Gastroesophageal sphincter (tissue), 4 donors: Measurements from ENCODE around the gene COX14. TPM values are rescaled to one million over a fixed set of nuclear protein-coding genes. Genes with fewer than 3 reads are reported as not detected.
A peak's percentile ranks its signal among the peaks of the same experiment; 100 is the strongest.

Experiments
- ATAC-seq: fragments of 150-250 bp; one replicate; pipeline ENCODE4 v1.9.1; 2016; ENCODE audit warnings: mild to moderate bottlenecking, moderate library complexity
- H3K27ac ChIP-seq, 4 donors: fragments of 200-600 bp; sonication (generic) in 3 of 4; 1 replicate in 3 of 4; 2 replicates in 1 of 4; pipeline ENCODE4 v1.5.1; 2016 to 2019
- H3K27me3 ChIP-seq: fragments of 200-600 bp; sonication (generic); one replicate; pipeline ENCODE4 v1.5.1; 2019
- H3K36me3 ChIP-seq, 2 donors: fragments of 200-600 bp; sonication (generic); one replicate each; pipeline ENCODE4 v1.5.1; 2019; ENCODE audit warnings: control low read depth in 1 of 2
- H3K4me1 ChIP-seq, 3 donors: fragments of 200-600 bp; sonication (generic); 1 replicate in 2 of 3; 2 replicates in 1 of 3; pipeline ENCODE4 v1.5.1; 2016 to 2019; ENCODE audit warnings: control low read depth in 2 of 3
- H3K4me3 ChIP-seq, 2 donors: fragments of 200-600 bp; sonication (generic); one replicate each; pipeline ENCODE4 v1.5.1; 2019; ENCODE audit warnings: mild to moderate bottlenecking in 1 of 2, moderate library complexity in 1 of 2
- H3K9me3 ChIP-seq, 3 donors: fragments of 200-600 bp; sonication (generic); one replicate each; pipeline ENCODE4 v1.5.1; 2017 to 2019; ENCODE audit warnings: control low read depth in 2 of 3
- CTCF ChIP-seq, 4 experiments: fragments of 200-600 bp in 2 of 4; fragments of 450-650 bp in 2 of 4; sonication (generic) in 1 of 4; IDR thresholded peaks; one replicate each; pipeline ENCODE4 v1.5.1; 2017 to 2019; ENCODE audit warnings: antibody characterized with exemption in 4 of 4, mild to moderate bottlenecking in 2 of 4, moderate library complexity in 2 of 4
- EP300 ChIP-seq: sonication (generic); formaldehyde crosslinking; IDR thresholded peaks from one replicate; pipeline ENCODE4 v1.6.1; 2017; ENCODE audit warnings: antibody characterized with exemption, mild to moderate bottlenecking
- POLR2A ChIP-seq, 2 donors: fragments of 450-650 bp; IDR thresholded peaks; one replicate each; pipeline ENCODE4 v1.6.1; 2017; ENCODE audit warnings: antibody characterized with exemption in 2 of 2, mild to moderate bottlenecking in 2 of 2, moderate library complexity in 1 of 2
- POLR2AphosphoS5 ChIP-seq: sonication (generic); formaldehyde crosslinking; IDR thresholded peaks from one replicate; pipeline ENCODE4 v1.6.1; 2017; ENCODE audit warnings: antibody characterized with exemption
- WGBS, 2 donors: methylation state at CpG; one replicate each; pipeline ENCODE4 v1.1.5; 2018; ENCODE audit warnings: low coverage in 1 of 2; 5-methylcytosine and 5-hydroxymethylcytosine counted together
- total RNA-seq, 4 donors: library from RNA; depleted of rRNA; stranded (reverse); fragments of >200 nt; gene quantifications; one replicate each; pipeline ENCODE4 v1.1.0, GENCODE V29; 2016

COX14 gene
- total RNA-seq, 4 donors from 2014 or later = 66.1 to 111 (median 81.0) TPM

GRCh38 chr12:50084775-50085614, 27.0 kb upstream of the COX14 start, which contains the start of gene SMARCD1:
TSS of gene SMARCD1 (plus strand) at chr12:50085342. CDS start at chr12:50085370, 28 bp downstream.
- Histone ChIP-seq H3K27me3 (no peaks in the 10 kb centered on the region), H3K27ac (peak within 1 kb of the TSS; percentile 89 to 99 (median 94)), H3K9me3 (no peaks in the 10 kb centered on the region), H3K36me3 (peaks cover 2 to 36% of the 10 kb centered on the region in 2 donors), H3K4me1 (peaks cover 0 to 51% (median 0%) of the 10 kb centered on the region in 3 donors), H3K4me3 (peak within 1 kb of the TSS; percentile 58 to 73)
- 0% methylated on average over 3 to 13 of the region's 69 CpGs for WGBS, 2 donors
- TF ChIP-seq POLR2AphosphoS5 = peak; percentile 15
- TF ChIP-seq POLR2A (IDR thresholded peaks at IDR 0.05) = peak; percentile 31 to 43
- TF ChIP-seq CTCF (IDR thresholded peaks at IDR 0.05) = peak in 2 of 4 experiments; percentile 13 to 77
- no peak for TF ChIP-seq EP300
- ATAC-seq = peak; percentile 93

GRCh38 chr12:50085615-50086072, 26.4 kb upstream of the COX14 start:
- Histone ChIP-seq H3K4me1 (peaks cover 0 to 51% (median 0%) of the 10 kb centered on the region in 3 donors), H3K36me3 (peaks cover 2 to 42% of the 10 kb centered on the region in 2 donors), H3K9me3 (no peaks in the 10 kb centered on the region), H3K27me3 (no peaks in the 10 kb centered on the region), H3K4me3 (peak overlapping the region; percentile 58 to 73), H3K27ac (peak overlapping the region; percentile 89 to 99 (median 94))
- no peak for ATAC-seq
- WGBS, 2 donors = 0 to 7% methylated on average over 1 to 7 of the region's 8 CpGs
- TF ChIP-seq EP300 = no peak
- TF ChIP-seq POLR2AphosphoS5 = no peak
- no peak for TF ChIP-seq CTCF (IDR thresholded peaks at IDR 0.05)
- no peak for TF ChIP-seq POLR2A (IDR thresholded peaks at IDR 0.05)

- ATAC-seq = no peak
- no peak for TF ChIP-seq EP300
- H3K36me3 ChIP-seq = peaks cover 2 to 47% of the 10 kb centered on the region in 2 donors
- H3K27me3 ChIP-seq = no peaks in the 10 kb centered on the region
- peaks cover 0 to 48% (median 0%) of the 10 kb centered on the region in 3 donors for H3K4me1 ChIP-seq
- no CpG with 5 or more reads among the region's 5 CpGs for WGBS, 2 donors
- no peaks in the 10 kb centered on the region for H3K9me3 ChIP-seq
- H3K4me3 ChIP-seq = peak overlapping the region; percentile 58 to 73
- H3K27ac ChIP-seq = peak overlapping the region; percentile 89 to 99 (median 94)
Observed at GRCh38 chr12:50086148-50086547, 25.9 kb upstream of the COX14 start.

GRCh38 chr12:50087151-50087550, 24.9 kb upstream of the COX14 start:
- Histone ChIP-seq H3K36me3 (peaks cover 2 to 57% of the 10 kb centered on the region in 2 donors), H3K4me3 (no peak overlapping the region), H3K27ac (no peak overlapping the region), H3K9me3 (no peaks in the 10 kb centered on the region), H3K27me3 (no peaks in the 10 kb centered on the region), H3K4me1 (peaks cover 0 to 47% (median 0%) of the 10 kb centered on the region in 3 donors)
- 68 to 88% methylated on average over 3 to 4 of the region's 9 CpGs for WGBS, 2 donors
- ATAC-seq = no peak
- TF ChIP-seq POLR2AphosphoS5 (no peak), POLR2A (IDR thresholded peaks at IDR 0.05) (no peak), CTCF (IDR thresholded peaks at IDR 0.05) (no peak), EP300 (no peak)

GRCh38 chr12:50087995-50088394, 24.0 kb upstream of the COX14 start:
- H3K36me3 ChIP-seq = peaks cover 2 to 66% of the 10 kb centered on the region in 2 donors
- H3K9me3 ChIP-seq = no peaks in the 10 kb centered on the region
- no peak for TF ChIP-seq POLR2AphosphoS5
- no peak for TF ChIP-seq CTCF (IDR thresholded peaks at IDR 0.05)
- TF ChIP-seq EP300 = no peak
- H3K27ac ChIP-seq = no peak overlapping the region
- no peaks in the 10 kb centered on the region for H3K27me3 ChIP-seq
- no peak for ATAC-seq
- H3K4me3 ChIP-seq = no peak overlapping the region
- WGBS, 2 donors = 24 to 40% methylated on average over 1 to 3 of the region's 3 CpGs
- H3K4me1 ChIP-seq = peaks cover 0 to 47% (median 0%) of the 10 kb centered on the region in 3 donors
